Measurements from ENCODE around the gene ALS2. TPM values are rescaled to one million over a fixed set of nuclear protein-coding genes. Genes with fewer than 3 reads are reported as not detected.
"Not testable (repeated sequence)": the region's sequence is repeated elsewhere in the genome, so short reads cannot be mapped to it uniquely, and the experiment has no call there.

ALS2 gene
- total RNA-seq, 1 donor from 2014 or later, result 11.3 TPM

GRCh38 chr2:201785135-201785534, 4.4 kb upstream of the ALS2 start:
- intact Hi-C loops (cut with micrococcal nuclease), result loop anchor here (10.0 kb wide), 1 partner anchor 390 kb away; no protein-coding TSS in a partner anchor
- H3K36me3 Mint-ChIP-seq (ENCODE audit: low read depth), result peaks cover 3% of the 10 kb centered on the region

DNA sequence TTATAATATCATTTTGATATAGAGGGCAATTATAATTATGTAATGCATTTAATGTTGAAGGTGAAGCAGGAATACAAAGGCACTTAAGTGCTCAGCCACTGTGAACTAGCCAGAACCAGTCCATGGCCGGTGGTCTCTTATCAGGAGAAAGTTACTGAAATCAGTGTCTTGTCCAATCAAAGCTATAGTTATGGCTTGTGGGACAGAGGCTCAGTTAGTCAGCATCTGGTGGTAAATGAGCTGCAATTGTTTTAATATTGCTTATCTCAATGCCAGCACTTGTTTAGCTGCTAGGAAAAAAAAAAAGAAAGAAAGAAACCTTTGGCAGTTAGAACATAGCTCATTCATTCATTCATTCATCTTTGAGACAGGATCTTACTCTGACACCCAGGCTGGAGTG, 3.8 kb upstream of the ALS2 start:
- peaks cover 3% of the 10 kb centered on the region for H3K36me3 Mint-ChIP-seq (ENCODE audit: low read depth)
- H3K4me1 Mint-ChIP-seq, result peaks cover 16% of the 10 kb centered on the region
- no peak for DNase-seq
- no peaks in the 10 kb centered on the region for H3K9me3 Mint-ChIP-seq
- no peak overlapping the region for H3K4me3 Mint-ChIP-seq
- peaks cover 30% of the 10 kb centered on the region for H3K27me3 Mint-ChIP-seq
- intact Hi-C loops (cut with micrococcal nuclease), result loop anchor here (5.0 to 10.0 kb wide), 5 partner anchors 248 to 1257 kb away; partner anchors contain the start of genes FZD7, NOP58 and SGO2
- H3K27ac Mint-ChIP-seq, result no peak overlapping the region

More at GRCh38 chr2:201785135-201785534, 4.4 kb upstream of the ALS2 start:
- Mint-ChIP-seq H3K4me3 (no peak overlapping the region), H3K4me1 (peaks cover 12% of the 10 kb centered on the region), H3K27ac (no peak overlapping the region), H3K9me3 (no peaks in the 10 kb centered on the region), H3K27me3 (peaks cover 28% of the 10 kb centered on the region)
- DNase-seq, result no peak

DNA sequence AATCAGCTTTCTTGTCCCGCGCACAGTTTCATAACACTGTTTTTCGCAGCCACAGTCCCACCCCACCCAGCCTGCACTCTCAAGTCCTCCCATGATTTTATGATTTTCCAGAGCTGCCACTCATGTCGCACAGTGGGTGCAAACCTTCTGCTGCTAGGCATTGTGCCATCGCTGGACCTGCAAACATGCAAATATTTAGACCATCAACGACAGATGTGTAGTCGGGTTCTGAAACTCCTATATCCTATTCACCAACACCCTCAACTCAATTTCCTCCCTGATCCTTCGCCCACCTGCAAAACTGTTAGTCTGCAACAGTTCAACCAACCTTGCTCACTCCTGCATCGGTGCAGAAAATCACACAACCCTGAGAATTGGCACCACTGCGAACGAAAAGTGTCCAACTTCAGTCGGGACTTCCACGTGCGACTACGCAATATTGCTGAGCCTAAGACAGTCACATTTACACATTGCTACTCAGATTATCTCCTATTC, 871 bp upstream of the ALS2 start:
- Mint-ChIP-seq H3K27ac (peak overlapping the region; percentile 92), H3K27me3 (peaks cover 20% of the 10 kb centered on the region), H3K9me3 (no peaks in the 10 kb centered on the region), H3K4me3 (peak overlapping the region; percentile 95), H3K4me1 (peaks cover 22% of the 10 kb centered on the region), H3K36me3 (ENCODE audit: low read depth) (peaks cover 3% of the 10 kb centered on the region)
- DNase-seq, result peak; percentile 66
- intact Hi-C loops (cut with micrococcal nuclease), result loop anchor here (1.0 to 10.0 kb wide), 8 partner anchors 139 to 1254 kb away; partner anchors contain the start of genes FZD7, NOP58, SGO2 and STRADB

DNA sequence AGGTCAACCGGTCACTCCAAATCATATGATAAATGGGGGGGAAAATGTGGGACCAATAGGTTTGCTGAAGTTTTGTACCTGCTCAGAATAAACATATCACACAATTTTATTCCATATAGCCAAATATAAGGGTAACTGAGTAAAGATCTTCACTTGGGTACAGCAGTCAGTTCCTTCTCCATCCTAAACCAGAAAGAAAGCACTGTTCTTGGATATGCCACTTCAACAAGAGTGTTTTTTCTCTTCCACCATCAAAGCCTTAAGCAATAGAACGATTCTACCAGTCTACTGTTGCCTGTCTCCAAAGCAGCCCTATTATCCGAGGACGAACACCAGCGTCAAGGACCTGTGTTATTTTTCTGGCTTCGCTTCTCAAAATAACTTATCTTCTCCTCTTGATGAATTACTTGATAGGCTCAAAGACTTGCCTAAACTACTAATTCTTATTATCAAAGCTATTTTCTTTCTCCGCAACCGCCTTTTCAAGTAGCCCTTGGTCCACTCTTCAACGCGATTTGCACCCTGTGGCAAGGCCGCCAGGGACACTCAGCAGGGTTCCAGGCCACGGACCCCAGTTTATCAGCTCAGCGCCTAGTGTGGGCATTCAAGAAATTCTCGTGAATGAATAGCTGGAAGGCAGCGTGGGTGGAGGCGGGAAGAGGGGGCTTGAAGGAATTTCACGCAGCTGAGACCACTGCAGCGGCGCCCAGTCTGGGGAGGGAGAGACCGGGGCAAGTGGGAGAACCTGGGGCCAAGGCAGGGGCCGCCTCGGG, 646 bp downstream of the ALS2 start:
- intact Hi-C loops (cut with micrococcal nuclease), result loop anchor here (2.0 to 10.0 kb wide), 6 partner anchors 252 to 1253 kb away; partner anchors contain the start of genes FZD7, NOP58 and SGO2
- Mint-ChIP-seq H3K4me1 (peaks cover 23% of the 10 kb centered on the region), H3K27me3 (peaks cover 20% of the 10 kb centered on the region), H3K9me3 (no peaks in the 10 kb centered on the region), H3K27ac (peak overlapping the region; percentile 79), H3K36me3 (ENCODE audit: low read depth) (peaks cover 3% of the 10 kb centered on the region), H3K4me3 (peak overlapping the region; percentile 95)
- DNase-seq, result no peak

DNA sequence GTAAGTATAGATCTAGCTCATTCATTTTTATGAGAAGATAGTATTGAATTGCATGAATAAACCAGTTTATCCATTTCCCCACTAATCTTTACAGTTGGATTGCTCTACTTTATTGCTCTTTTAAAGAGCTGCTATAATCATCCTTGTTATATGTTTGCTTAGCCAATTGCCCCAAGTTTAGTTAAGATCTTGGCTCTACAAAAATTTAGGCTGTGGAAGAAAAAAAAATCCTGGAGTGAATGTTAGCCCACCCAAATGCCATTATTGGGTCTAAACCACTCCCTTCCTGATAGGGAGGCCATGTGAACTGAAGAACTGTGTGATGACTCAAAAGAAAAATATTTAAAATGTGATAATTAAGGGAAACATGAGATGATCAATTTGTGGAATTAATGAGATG, 2.9 kb downstream of the ALS2 start:
- peaks cover 28% of the 10 kb centered on the region for H3K4me1 Mint-ChIP-seq
- no peak overlapping the region for H3K4me3 Mint-ChIP-seq
- DNase-seq, result no peak
- no peaks in the 10 kb centered on the region for H3K9me3 Mint-ChIP-seq
- peaks cover 3% of the 10 kb centered on the region for H3K36me3 Mint-ChIP-seq (ENCODE audit: low read depth)
- H3K27me3 Mint-ChIP-seq, result peaks cover 14% of the 10 kb centered on the region
- intact Hi-C loops (cut with micrococcal nuclease), result no loop called here
- H3K27ac Mint-ChIP-seq, result no peak overlapping the region

DNA sequence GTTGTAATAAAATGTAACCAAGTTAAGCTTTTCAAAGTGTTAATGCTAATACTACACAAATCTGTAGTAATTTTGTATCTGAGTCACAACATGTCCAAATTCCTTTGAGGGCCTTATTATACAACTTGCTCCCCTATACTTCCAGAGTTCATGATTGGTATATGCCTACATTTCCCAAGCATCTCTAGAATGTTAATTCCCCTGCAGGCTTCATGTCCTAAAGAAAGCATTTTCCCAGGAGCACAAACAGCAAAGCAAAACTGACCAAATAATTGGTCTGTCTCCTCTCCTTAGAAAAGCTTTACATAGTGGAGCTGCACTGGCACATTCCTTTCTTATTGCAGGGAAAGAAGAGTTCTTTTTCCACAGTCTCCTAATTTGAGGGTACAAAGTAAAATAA, 3.7 kb downstream of the ALS2 start:
- intact Hi-C loops (cut with micrococcal nuclease), result no loop called here
- no peaks in the 10 kb centered on the region for H3K9me3 Mint-ChIP-seq
- H3K4me1 Mint-ChIP-seq, result peaks cover 28% of the 10 kb centered on the region
- no peak overlapping the region for H3K27ac Mint-ChIP-seq
- no peak for DNase-seq
- peaks cover 3% of the 10 kb centered on the region for H3K36me3 Mint-ChIP-seq (ENCODE audit: low read depth)
- H3K27me3 Mint-ChIP-seq, result peaks cover 9% of the 10 kb centered on the region
- no peak overlapping the region for H3K4me3 Mint-ChIP-seq

GRCh38 chr2:201775326-201775725, 5.4 kb downstream of the ALS2 start:
- Mint-ChIP-seq H3K4me3 (no peak overlapping the region), H3K36me3 (ENCODE audit: low read depth) (no peaks in the 10 kb centered on the region), H3K9me3 (no peaks in the 10 kb centered on the region), H3K27me3 (peaks cover 2% of the 10 kb centered on the region), H3K27ac (no peak overlapping the region), H3K4me1 (peaks cover 17% of the 10 kb centered on the region)
- intact Hi-C loops (cut with micrococcal nuclease), result no loop called here
- DNase-seq, result no peak

- Mint-ChIP-seq H3K36me3 (ENCODE audit: low read depth) (no peaks in the 10 kb centered on the region), H3K4me3 (no peak overlapping the region), H3K4me1 (peaks cover 12% of the 10 kb centered on the region), H3K27me3 (no peaks in the 10 kb centered on the region), H3K9me3 (no peaks in the 10 kb centered on the region), H3K27ac (no peak overlapping the region)
- DNase-seq, result no peak
- intact Hi-C loops (cut with micrococcal nuclease), result no loop called here
These were observed 6.2 kb downstream of the ALS2 start for GRCh38 chr2:201774546-201774945.

GRCh38 chr2:201773990-201774389, 6.7 kb downstream of the ALS2 start:
- Mint-ChIP-seq H3K4me1 (peaks cover 10% of the 10 kb centered on the region), H3K36me3 (ENCODE audit: low read depth) (no peaks in the 10 kb centered on the region), H3K27me3 (no peaks in the 10 kb centered on the region), H3K27ac (no peak overlapping the region), H3K9me3 (no peaks in the 10 kb centered on the region), H3K4me3 (no peak overlapping the region)
- DNase-seq, result no peak
- intact Hi-C loops (cut with micrococcal nuclease), result no loop called here

- intact Hi-C loops (cut with micrococcal nuclease), result no loop called here
- no peak overlapping the region for H3K4me3 Mint-ChIP-seq
These were observed 10.9 kb downstream of the ALS2 start for GRCh38 chr2:201769666-201770373.

DNA sequence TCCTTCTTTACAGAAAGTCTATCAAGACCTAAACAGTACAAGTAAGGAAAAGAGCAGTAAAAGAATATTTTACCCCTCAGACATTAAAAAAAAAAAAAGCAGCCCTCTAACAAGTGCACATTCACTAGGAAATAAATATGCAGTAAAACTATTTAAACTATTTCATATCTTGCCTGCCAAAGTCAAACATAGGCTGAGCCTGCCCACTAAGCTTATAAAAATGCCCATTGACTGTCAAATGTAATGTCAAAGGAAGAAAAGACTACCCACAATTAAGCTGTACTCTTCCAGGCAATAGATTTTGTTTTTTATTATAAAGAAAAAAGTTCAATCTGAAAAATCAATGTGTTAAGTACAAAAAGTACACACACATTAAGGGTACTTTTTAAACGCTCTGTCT, 11.8 kb downstream of the ALS2 start:
- no peaks in the 10 kb centered on the region for H3K27me3 Mint-ChIP-seq
- peaks cover 7% of the 10 kb centered on the region for H3K36me3 Mint-ChIP-seq (ENCODE audit: low read depth)
- no peak for DNase-seq
- no peak overlapping the region for H3K4me3 Mint-ChIP-seq
- no peaks in the 10 kb centered on the region for H3K4me1 Mint-ChIP-seq
- intact Hi-C loops (cut with micrococcal nuclease), result no loop called here
- no peaks in the 10 kb centered on the region for H3K9me3 Mint-ChIP-seq
- no peak overlapping the region for H3K27ac Mint-ChIP-seq

More at GRCh38 chr2:201769666-201770373, 10.9 kb downstream of the ALS2 start:
- Mint-ChIP-seq H3K27ac (no peak overlapping the region), H3K4me1 (peaks cover 4% of the 10 kb centered on the region), H3K9me3 (no peaks in the 10 kb centered on the region), H3K27me3 (no peaks in the 10 kb centered on the region), H3K36me3 (ENCODE audit: low read depth) (peaks cover 7% of the 10 kb centered on the region)
- DNase-seq, result no peak

DNA sequence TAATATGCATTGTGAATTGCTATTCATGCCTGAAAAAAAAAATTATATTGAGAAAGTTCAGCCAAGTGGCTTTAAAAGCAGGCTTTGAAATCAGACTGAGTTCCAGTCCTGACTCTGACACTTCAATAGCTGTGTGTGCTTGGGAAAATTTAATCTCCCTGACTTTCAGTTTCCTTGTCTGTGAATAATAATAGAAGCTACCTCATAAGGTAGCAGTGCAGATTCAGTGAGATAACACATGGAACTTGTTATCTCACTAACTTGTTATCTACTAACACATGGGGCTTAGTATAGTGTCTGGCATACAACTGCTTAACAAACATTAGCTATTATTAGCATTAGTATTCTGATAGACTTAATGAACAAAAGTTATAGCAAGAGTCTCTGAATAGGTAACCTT, 14.9 kb downstream of the ALS2 start:
- H3K36me3 Mint-ChIP-seq (ENCODE audit: low read depth), result peaks cover 15% of the 10 kb centered on the region
- H3K4me3 Mint-ChIP-seq, result no peak overlapping the region
- intact Hi-C loops (cut with micrococcal nuclease), result no loop called here
- no peak overlapping the region for H3K27ac Mint-ChIP-seq
- no peaks in the 10 kb centered on the region for H3K27me3 Mint-ChIP-seq
- DNase-seq, result no peak
- no peaks in the 10 kb centered on the region for H3K4me1 Mint-ChIP-seq
- no peaks in the 10 kb centered on the region for H3K9me3 Mint-ChIP-seq

DNA sequence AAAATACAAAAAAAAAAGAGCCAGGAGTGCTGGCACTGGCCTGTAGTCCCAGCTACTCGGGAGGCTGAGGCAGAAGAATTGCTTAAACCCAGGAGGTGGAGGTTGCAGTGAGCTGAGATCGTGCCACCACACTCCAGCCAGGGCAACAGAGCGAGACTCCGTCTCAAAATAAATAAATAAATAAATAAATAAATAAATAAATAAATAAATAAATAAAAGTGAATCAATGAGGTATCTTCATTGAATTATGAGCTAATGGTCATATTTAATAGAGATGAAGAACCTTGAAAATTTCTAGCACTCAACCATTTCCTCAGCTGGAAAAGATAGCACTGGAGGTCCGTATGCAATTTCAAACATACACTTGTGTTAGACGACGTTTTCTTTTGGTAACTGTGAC, 16.3 kb downstream of the ALS2 start:
- H3K9me3 Mint-ChIP-seq; H3K27me3 Mint-ChIP-seq; intact Hi-C loops (cut with micrococcal nuclease): not testable (repeated sequence)

DNA sequence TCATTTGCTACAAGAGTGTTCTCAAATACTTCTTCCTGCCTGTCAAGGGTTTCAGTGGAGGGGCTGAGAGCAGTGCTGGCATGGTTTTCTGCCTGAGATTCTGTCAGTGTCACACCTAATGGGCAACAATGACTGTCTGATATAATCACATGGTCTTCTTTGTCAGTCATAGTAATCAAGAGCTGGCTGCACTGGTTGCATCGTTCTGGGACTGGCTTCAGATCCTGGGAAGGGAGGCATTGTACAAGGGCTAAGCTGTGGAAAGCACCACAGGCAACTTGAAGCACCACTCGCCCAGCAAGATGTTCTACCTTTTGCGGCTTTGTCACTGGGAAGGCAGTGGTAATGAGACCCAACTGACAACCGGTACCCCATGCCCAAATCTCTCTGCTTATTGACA, 19.6 kb downstream of the ALS2 start:
- no peak overlapping the region for H3K27ac Mint-ChIP-seq
- H3K4me3 Mint-ChIP-seq, result no peak overlapping the region
- no peak for DNase-seq
- intact Hi-C loops (cut with micrococcal nuclease), result no loop called here
- H3K36me3 Mint-ChIP-seq (ENCODE audit: low read depth), result peaks cover 9% of the 10 kb centered on the region
- H3K9me3 Mint-ChIP-seq, result no peaks in the 10 kb centered on the region
- no peaks in the 10 kb centered on the region for H3K27me3 Mint-ChIP-seq
- no peaks in the 10 kb centered on the region for H3K4me1 Mint-ChIP-seq

More for the DNA sequence above, 16.3 kb downstream of the ALS2 start:
- not testable (repeated sequence) for H3K4me3 Mint-ChIP-seq, H3K4me1 Mint-ChIP-seq, DNase-seq, H3K27ac Mint-ChIP-seq
- peaks cover 17% of the 10 kb centered on the region for H3K36me3 Mint-ChIP-seq (ENCODE audit: low read depth)
